BLaER1 treated with 17β-estradiol and CSF1 and Interleukin-3, amounts not matched to agents 10 nM and 100 nM (cell line): ENCODE measurements around the gene DDR1.
A peak's percentile ranks its signal among the peaks of the same experiment; 100 is the strongest.
"Not testable (repeated sequence)": the region's sequence is repeated elsewhere in the genome, so short reads cannot be mapped to it uniquely, and the experiment has no call there.

Source experiments
- H3K27ac ChIP-seq, 11 experiments: shearing (Covaris generic); formaldehyde crosslinking; 2 replicates each; pipeline ENCODE4 v1.8.1; 2022
- H3K27me3 ChIP-seq, 11 experiments: shearing (Covaris generic); formaldehyde crosslinking; 2 replicates each; pipeline ENCODE4 v1.8.1; 2022
- H3K36me3 ChIP-seq, 11 experiments: shearing (Covaris generic); formaldehyde crosslinking; 2 replicates each; pipeline ENCODE4 v1.8.1; 2022
- H3K4me1 ChIP-seq, 10 experiments: shearing (Covaris generic); formaldehyde crosslinking; 2 replicates each; pipeline ENCODE4 v1.8.1; 2022
- H3K4me2 ChIP-seq, 11 experiments: shearing (Covaris generic); formaldehyde crosslinking; 2 replicates each; pipeline ENCODE4 v1.8.1; 2022
- H3K4me3 ChIP-seq, 10 experiments: shearing (Covaris generic); formaldehyde crosslinking; 2 replicates each; pipeline ENCODE4 v1.8.1; 2022
- H3K9ac ChIP-seq, 11 experiments: shearing (Covaris generic); formaldehyde crosslinking; 2 replicates each; pipeline ENCODE4 v1.8.1; 2022
- H3K9me3 ChIP-seq, 11 experiments: shearing (Covaris generic); formaldehyde crosslinking; replicated peaks in 1 of 11; 2 replicates each; pipeline ENCODE4 v1.8.1; 2022
- H4K20me1 ChIP-seq, 11 experiments: shearing (Covaris generic); formaldehyde crosslinking; 2 replicates each; pipeline ENCODE4 v1.8.1; 2022
- Cebpa-rat ChIP-seq, 11 experiments: shearing (Covaris generic); IDR thresholded peaks; 2 replicates each; pipeline ENCODE4 v1.8.1; 2022

The DDR1 gene

GRCh38 chr6:30857549-30857948 lies 26.8 kb upstream of the DDR1 start:
- H4K20me1 ChIP-seq, result no peaks in the 10 kb centered on the region
- H3K9ac ChIP-seq, result peak overlapping the region in 1 of 11 experiments; percentile 20; a peak in 2 of 22 replicates
- peaks cover 15 to 51% (median 34%) of the 10 kb centered on the region in 10 experiments; a peak in 18 of 20 replicates for H3K4me1 ChIP-seq
- TF ChIP-seq Cebpa-rat (IDR thresholded peaks at IDR 0.05), result no peak
- peaks cover 0 to 10% (median 0%) of the 10 kb centered on the region in 11 experiments; a peak in 5 of 22 replicates for H3K36me3 ChIP-seq
- no peak overlapping the region for H3K4me3 ChIP-seq
- peak overlapping the region in 8 of 11 experiments; percentile 44 to 76 (median 63); a peak in 17 of 22 replicates for H3K4me2 ChIP-seq
- peak overlapping the region in 4 of 11 experiments; percentile 14 to 43 (median 18); a peak in 6 of 22 replicates for H3K27ac ChIP-seq
- no peaks in the 10 kb centered on the region for H3K27me3 ChIP-seq
- H3K9me3 ChIP-seq, result peaks cover 36 to 60% (median 55%) of the 10 kb centered on the region in 11 experiments

- not testable (repeated sequence) for H3K36me3 ChIP-seq, H4K20me1 ChIP-seq, H3K4me2 ChIP-seq, H3K9ac ChIP-seq, H3K27ac ChIP-seq, H3K27me3 ChIP-seq
- H3K9me3 ChIP-seq, result peaks cover 29 to 65% (median 45%) of the 10 kb centered on the region in 11 experiments
- H3K4me1 ChIP-seq, result peaks cover 15 to 51% (median 34%) of the 10 kb centered on the region in 10 experiments; a peak in 18 of 20 replicates
- peak overlapping the region in 3 of 10 experiments; percentile 1 to 34 (median 24); a peak in 3 of 20 replicates for H3K4me3 ChIP-seq
Observed at GRCh38 chr6:30859726-30860125, 24.6 kb upstream of the DDR1 start.

DNA sequence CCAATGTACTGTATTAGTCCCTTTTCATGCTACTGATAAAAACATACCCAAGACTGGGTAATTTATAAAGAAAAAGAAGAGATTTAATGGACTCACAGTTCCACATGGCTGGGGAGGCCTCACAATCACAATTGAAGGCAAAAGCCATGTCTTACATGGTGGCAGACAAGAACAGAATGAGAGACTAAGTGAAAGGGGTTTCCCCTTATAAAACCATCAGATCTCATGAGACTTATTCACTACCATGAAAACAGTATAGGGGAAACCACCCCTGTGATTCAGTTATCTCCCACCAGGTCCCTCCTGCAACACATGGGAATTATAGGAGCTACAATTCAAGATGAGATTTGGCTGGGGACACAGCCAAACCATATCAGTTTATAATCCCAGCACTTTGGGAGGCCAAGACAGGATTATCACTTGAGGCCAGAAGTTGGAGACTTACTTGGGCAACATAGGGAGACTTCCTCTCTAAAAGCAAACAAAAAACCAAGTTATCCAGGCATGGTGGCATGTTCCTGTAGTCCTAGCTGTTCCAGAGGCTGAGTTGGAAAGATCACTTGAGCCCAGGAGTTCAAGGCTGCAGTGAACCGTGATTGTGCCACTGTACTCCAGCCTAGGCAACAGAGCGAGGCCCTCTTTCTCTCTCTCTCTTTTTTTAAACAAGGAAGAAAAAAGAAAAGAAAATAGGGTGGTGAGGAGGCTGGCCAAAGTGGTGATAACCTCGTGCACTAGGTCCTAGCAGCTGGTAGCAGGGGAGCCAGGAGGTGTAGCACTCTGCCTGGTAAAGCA lies 22.9 kb upstream of the DDR1 start:
- Histone ChIP-seq H3K27me3 (no peaks in the 10 kb centered on the region), H3K4me2 (peak overlapping the region in 5 of 11 experiments; percentile 2 to 51 (median 28); a peak in 5 of 22 replicates), H3K9ac (no peak overlapping the region), H3K4me1 (peaks cover 2 to 37% (median 22%) of the 10 kb centered on the region in 10 experiments; a peak in 18 of 20 replicates), H3K4me3 (no peak overlapping the region), H4K20me1 (no peaks in the 10 kb centered on the region), H3K36me3 (peaks cover 0 to 10% (median 0%) of the 10 kb centered on the region in 11 experiments; a peak in 5 of 22 replicates), H3K27ac (no peak overlapping the region), H3K9me3 (peaks cover 29 to 77% (median 45%) of the 10 kb centered on the region in 11 experiments)
- TF ChIP-seq Cebpa-rat (IDR thresholded peaks at IDR 0.05), result no peak

GRCh38 chr6:30862156-30862875 lies 22.0 kb upstream of the DDR1 start:
- Histone ChIP-seq H4K20me1 (no peaks in the 10 kb centered on the region), H3K36me3 (peaks cover 0 to 10% (median 0%) of the 10 kb centered on the region in 11 experiments; a peak in 5 of 22 replicates), H3K4me2 (peak overlapping the region in 5 of 11 experiments; percentile 2 to 51 (median 28); a peak in 4 of 22 replicates), H3K4me3 (no peak overlapping the region), H3K9me3 (peaks cover 31 to 79% (median 49%) of the 10 kb centered on the region in 11 experiments), H3K9ac (no peak overlapping the region), H3K4me1 (peaks cover 0 to 28% (median 13%) of the 10 kb centered on the region in 10 experiments; a peak in 14 of 20 replicates), H3K27ac (no peak overlapping the region), H3K27me3 (no peaks in the 10 kb centered on the region)
- TF ChIP-seq Cebpa-rat (IDR thresholded peaks at IDR 0.05), result no peak

DNA sequence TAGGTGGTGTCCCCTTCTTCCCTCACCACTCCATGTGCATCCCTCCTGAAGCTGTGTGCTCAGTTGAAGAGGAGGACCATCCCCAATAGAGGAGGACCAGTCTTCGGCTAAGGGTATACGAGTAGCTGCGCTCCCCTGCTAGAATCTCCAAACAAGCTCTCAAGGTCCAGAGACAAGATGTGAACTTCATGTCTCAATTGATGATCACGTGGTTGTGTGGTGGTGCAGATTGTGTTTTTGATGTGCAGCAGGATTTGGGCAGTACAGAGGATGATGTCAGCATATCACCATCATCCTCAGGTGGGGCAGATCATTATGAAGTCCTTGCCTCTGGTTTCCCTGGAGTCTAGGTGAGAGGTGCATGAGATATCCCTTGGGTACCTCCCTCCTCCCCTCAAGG lies 20.0 kb upstream of the DDR1 start:
- Histone ChIP-seq H3K4me3 (no peak overlapping the region), H3K4me1 (peaks cover 0 to 14% (median 3%) of the 10 kb centered on the region in 10 experiments; a peak in 6 of 20 replicates), H3K9ac (no peak overlapping the region), H3K36me3 (peaks cover 0 to 10% (median 0%) of the 10 kb centered on the region in 11 experiments; a peak in 6 of 22 replicates), H3K27ac (no peak overlapping the region), H3K4me2 (no peak overlapping the region), H3K27me3 (no peaks in the 10 kb centered on the region), H3K9me3 (peaks cover 38 to 86% (median 57%) of the 10 kb centered on the region in 11 experiments), H4K20me1 (no peaks in the 10 kb centered on the region)
- no peak for TF ChIP-seq Cebpa-rat (IDR thresholded peaks at IDR 0.05)

GRCh38 chr6:30869241-30869749 lies 15.0 kb upstream of the DDR1 start:
- H3K4me1 ChIP-seq, H3K4me3 ChIP-seq, H3K9ac ChIP-seq, H4K20me1 ChIP-seq, H3K27me3 ChIP-seq, H3K27ac ChIP-seq, H3K4me2 ChIP-seq: not testable (repeated sequence)
- Histone ChIP-seq H3K9me3 (peaks cover 59 to 84% (median 71%) of the 10 kb centered on the region in 11 experiments), H3K36me3 (peaks cover 0 to 16% (median 0%) of the 10 kb centered on the region in 11 experiments; a peak in 7 of 22 replicates)

DNA sequence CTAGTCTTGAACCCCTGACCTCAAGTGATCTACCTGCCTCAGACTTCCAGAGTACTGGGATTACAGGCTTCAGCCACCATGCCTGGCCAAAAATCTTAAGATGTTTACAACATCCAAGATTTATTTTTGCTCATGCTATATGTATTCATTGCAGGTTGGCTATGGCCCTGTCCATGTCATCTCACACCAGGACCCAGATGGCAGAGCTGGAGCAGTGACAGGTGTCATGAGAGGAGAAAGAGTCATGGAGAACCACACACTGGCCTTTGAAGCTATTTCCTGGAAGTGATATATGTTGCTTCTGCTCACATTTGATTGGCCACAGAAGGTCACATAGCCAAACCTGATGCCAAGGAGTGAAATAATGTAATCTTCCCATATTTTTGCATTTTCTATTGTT lies 13.8 kb upstream of the DDR1 start:
- H3K9me3 ChIP-seq, result peaks cover 59 to 78% (median 71%) of the 10 kb centered on the region in 11 experiments
- no peaks in the 10 kb centered on the region for H3K27me3 ChIP-seq
- H3K4me1 ChIP-seq, result no peaks in the 10 kb centered on the region
- H3K36me3 ChIP-seq, result peaks cover 0 to 16% (median 0%) of the 10 kb centered on the region in 11 experiments; a peak in 7 of 22 replicates
- no peaks in the 10 kb centered on the region for H4K20me1 ChIP-seq
- H3K4me3 ChIP-seq, result 0 out of 20 replicates have a peak overlapping the region, but pooled peaks of 1 of the 10 experiments have one; percentile 17
- no peak overlapping the region for H3K9ac ChIP-seq
- no peak overlapping the region for H3K27ac ChIP-seq
- TF ChIP-seq Cebpa-rat (IDR thresholded peaks at IDR 0.05), result no peak
- no peak overlapping the region for H3K4me2 ChIP-seq

DNA sequence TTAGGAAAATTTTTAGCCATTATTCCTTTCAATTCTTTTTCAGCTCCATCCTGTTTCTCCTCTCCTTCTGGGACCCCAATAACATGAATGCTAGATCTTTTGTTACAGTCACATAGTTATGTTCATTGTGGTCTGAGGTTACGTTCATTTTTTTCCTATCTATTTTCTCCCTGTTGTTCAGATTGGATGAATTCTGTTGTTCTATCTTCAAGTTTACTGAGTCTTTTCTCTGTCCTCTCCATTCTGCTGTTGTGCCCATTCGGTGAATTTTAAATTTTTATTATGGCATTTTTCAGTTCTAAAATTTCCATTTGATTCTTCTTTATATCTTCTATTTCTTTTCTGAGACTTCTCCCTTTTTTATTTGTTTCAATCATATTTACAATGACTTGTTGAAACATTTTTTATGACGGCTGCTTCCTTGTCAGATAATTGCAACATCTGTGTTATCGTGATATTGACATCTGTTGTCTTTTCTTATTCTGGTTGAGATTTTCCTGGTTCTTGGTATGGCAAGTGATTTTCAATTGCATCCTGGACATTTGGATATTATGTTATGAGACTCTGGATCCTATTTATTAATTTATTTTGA lies 12.6 kb upstream of the DDR1 start:
- H4K20me1 ChIP-seq, result no peaks in the 10 kb centered on the region
- H3K4me2 ChIP-seq, result no peak overlapping the region
- TF ChIP-seq Cebpa-rat (IDR thresholded peaks at IDR 0.05), result no peak
- no peaks in the 10 kb centered on the region for H3K27me3 ChIP-seq
- peaks cover 59 to 78% (median 69%) of the 10 kb centered on the region in 11 experiments for H3K9me3 ChIP-seq
- H3K4me1 ChIP-seq, result peaks cover 0 to 9% (median under 1%) of the 10 kb centered on the region in 10 experiments; a peak in 7 of 20 replicates
- H3K9ac ChIP-seq, result no peak overlapping the region
- no peak overlapping the region for H3K27ac ChIP-seq
- H3K36me3 ChIP-seq, result peaks cover 0 to 16% (median 0%) of the 10 kb centered on the region in 11 experiments; a peak in 7 of 22 replicates
- H3K4me3 ChIP-seq, result no peak overlapping the region
